Lung (tissue), 12 donors: Measurements from ENCODE around the gene DTNA. TPM values are rescaled to one million over a fixed set of nuclear protein-coding genes. Genes with fewer than 3 reads are reported as not detected.
"Not testable (repeated sequence)": the region's sequence is repeated elsewhere in the genome, so short reads cannot be mapped to it uniquely, and the experiment has no call there.

Experiments used
- ATAC-seq: fragments of 200-7000 bp; cut with Tn5 transposase; one replicate; pipeline ENCODE4 v1.9.1; 2020; ENCODE audit warnings: moderate number of reproducible peaks; ENCODE audit not compliant: insufficient read depth, low FRiP score
- DNase-seq, 3 donors: peaks; one replicate each; pipeline ENCODE4 v3.0.0-alpha.2; 2013 to 2017
- H3K27ac ChIP-seq, 2 donors: one replicate each; pipeline ENCODE4 v1.5.1; 2013; ENCODE audit warnings: mild to moderate bottlenecking in 2 of 2, moderate library complexity in 2 of 2, control low read depth in 1 of 2, inconsistent platforms in 1 of 2, low read depth in 1 of 2, low read length in 1 of 2
- H3K27me3 ChIP-seq, 3 donors: one replicate each; pipeline ENCODE4 v1.5.1; 2013; ENCODE audit warnings: low read length in 2 of 3; ENCODE audit not compliant: control insufficient read depth in 3 of 3, insufficient read depth in 3 of 3
- H3K36me3 ChIP-seq, 4 donors: one replicate each; pipeline ENCODE4 v1.5.1; 2013; ENCODE audit warnings: low read length in 4 of 4, mild to moderate bottlenecking in 1 of 4, moderate library complexity in 1 of 4; ENCODE audit not compliant: control insufficient read depth in 4 of 4, insufficient read depth in 4 of 4
- H3K4me1 ChIP-seq, 5 donors: one replicate each; pipeline ENCODE4 v1.5.1; 2013; ENCODE audit warnings: low read length in 5 of 5, mild to moderate bottlenecking in 2 of 5, moderate library complexity in 1 of 5; ENCODE audit not compliant: control insufficient read depth in 5 of 5, insufficient read depth in 5 of 5
- H3K4me3 ChIP-seq: one replicate; pipeline ENCODE4 v1.5.1; 2013; ENCODE audit warnings: mild to moderate bottlenecking, control low read depth, moderate library complexity
- H3K9ac ChIP-seq, 2 donors: one replicate each; pipeline ENCODE4 v1.5.1; 2013; ENCODE audit warnings: low read length in 2 of 2, control low read depth in 1 of 2; ENCODE audit not compliant: insufficient read depth in 1 of 2
- H3K9me3 ChIP-seq, 4 donors: one replicate each; pipeline ENCODE4 v1.5.1; 2013; ENCODE audit warnings: low read length in 3 of 4, mild to moderate bottlenecking in 1 of 4, moderate library complexity in 1 of 4; ENCODE audit not compliant: control insufficient read depth in 4 of 4, insufficient read depth in 3 of 4
- WGBS, 2 donors: extraction: QIAGEN DNeasy Blood & Tissue Kit; methylation state at CpG; one replicate each; pipeline ENCODE4 v1.1.7; 2013; 5-methylcytosine and 5-hydroxymethylcytosine counted together
- polyA plus RNA-seq, 2 donors: library from polyadenylated mRNA; stranded (reverse); fragments of 200-250 nt; gene quantifications; one replicate each; pipeline ENCODE4 v1.2.1, GENCODE V29; 2013
- total RNA-seq, 2 donors: library from RNA; depleted of rRNA in 1 of 2; stranded (reverse); fragments of >200 nt in 1 of 2; gene quantifications; one replicate each; pipeline ENCODE4 v1.2.1, GENCODE V29; 2014 to 2021
- TF ChIP-seq, protein P1 (sequence below): IDR thresholded peaks from 2 replicates; pipeline ENCODE4 v1.5.1; 2012; ENCODE audit warnings: mild to moderate bottlenecking; ENCODE audit errors: control extremely low read depth, extremely low read depth
- donor health status: control.
- donor health status: control.
- donor health status: Bipolar disorder and iron deficiency.
- donor health status: healthy.
- donor health status: DM: yes; HTN: yes; CAD: no.

DTNA gene
- total and polyA plus RNA-seq, 4 donors: 5.0 to 23.8 (median 12.9) TPM

DNA sequence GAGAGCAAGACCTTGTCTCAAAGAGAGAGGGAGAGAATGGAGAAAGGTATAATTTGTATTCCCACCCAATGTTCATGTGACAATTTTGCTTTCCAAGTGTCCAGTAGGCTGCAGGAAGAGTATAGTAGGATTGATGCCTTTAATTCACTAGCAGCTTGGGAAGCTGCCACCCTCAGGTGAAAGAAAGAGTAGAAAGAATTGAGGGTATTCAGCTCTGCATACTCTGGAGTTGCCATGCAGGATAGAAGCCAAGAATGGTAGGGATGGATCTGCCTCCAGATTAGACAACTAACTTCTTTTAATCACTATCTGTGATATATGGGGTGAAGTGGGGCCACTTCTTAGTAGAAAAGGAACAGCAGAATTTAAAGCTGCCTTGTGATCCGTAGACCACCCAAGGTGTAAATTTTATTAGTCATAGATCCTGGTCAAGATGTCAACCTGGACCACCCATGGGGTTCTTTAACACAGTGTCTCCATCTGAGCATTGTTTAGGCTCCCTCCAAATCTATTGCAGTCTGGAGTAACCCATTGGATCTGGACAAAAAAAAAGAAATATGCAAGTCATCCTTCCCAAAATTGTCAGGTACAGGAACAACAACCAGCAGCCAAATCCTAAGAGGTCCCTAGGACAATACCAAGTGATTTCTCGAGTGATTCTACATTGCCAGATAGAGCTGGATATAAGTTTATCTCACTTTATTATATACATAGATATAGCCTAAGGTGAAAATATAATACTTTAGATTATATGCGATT lies 33.1 kb upstream of the DTNA start:
- DNase-seq (no peak), ATAC-seq (no peak)
- WGBS, 2 donors: 82 to 91% methylated on average over 3 of the region's 3 CpGs
- Histone ChIP-seq H3K9ac (no peak overlapping the region), H3K4me1 (peaks cover 0 to 4% (median 0%) of the 10 kb centered on the region in 5 donors), H3K9me3 (no peaks in the 10 kb centered on the region), H3K36me3 (no peaks in the 10 kb centered on the region), H3K4me3 (no peak overlapping the region), H3K27me3 (no peaks in the 10 kb centered on the region), H3K27ac (no peak overlapping the region)
- TF ChIP-seq, protein P1, sequence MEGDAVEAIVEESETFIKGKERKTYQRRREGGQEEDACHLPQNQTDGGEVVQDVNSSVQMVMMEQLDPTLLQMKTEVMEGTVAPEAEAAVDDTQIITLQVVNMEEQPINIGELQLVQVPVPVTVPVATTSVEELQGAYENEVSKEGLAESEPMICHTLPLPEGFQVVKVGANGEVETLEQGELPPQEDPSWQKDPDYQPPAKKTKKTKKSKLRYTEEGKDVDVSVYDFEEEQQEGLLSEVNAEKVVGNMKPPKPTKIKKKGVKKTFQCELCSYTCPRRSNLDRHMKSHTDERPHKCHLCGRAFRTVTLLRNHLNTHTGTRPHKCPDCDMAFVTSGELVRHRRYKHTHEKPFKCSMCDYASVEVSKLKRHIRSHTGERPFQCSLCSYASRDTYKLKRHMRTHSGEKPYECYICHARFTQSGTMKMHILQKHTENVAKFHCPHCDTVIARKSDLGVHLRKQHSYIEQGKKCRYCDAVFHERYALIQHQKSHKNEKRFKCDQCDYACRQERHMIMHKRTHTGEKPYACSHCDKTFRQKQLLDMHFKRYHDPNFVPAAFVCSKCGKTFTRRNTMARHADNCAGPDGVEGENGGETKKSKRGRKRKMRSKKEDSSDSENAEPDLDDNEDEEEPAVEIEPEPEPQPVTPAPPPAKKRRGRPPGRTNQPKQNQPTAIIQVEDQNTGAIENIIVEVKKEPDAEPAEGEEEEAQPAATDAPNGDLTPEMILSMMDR: no peak

GRCh38 chr18:34689750-34690149 lies 20.3 kb upstream of the DTNA start:
- H3K27ac ChIP-seq, H3K27me3 ChIP-seq, H3K9me3 ChIP-seq, H3K36me3 ChIP-seq, DNase-seq, ATAC-seq, H3K9ac ChIP-seq, H3K4me3 ChIP-seq, H3K4me1 ChIP-seq: not testable (repeated sequence)
- 69 to 74% methylated on average over 3 of the region's 3 CpGs for WGBS, 2 donors

- Histone ChIP-seq H3K4me1 (peaks cover 0 to 15% (median 3%) of the 10 kb centered on the region in 5 donors), H3K36me3 (no peaks in the 10 kb centered on the region), H3K27ac (no peak overlapping the region), H3K4me3 (no peak overlapping the region), H3K9me3 (no peaks in the 10 kb centered on the region), H3K9ac (no peak overlapping the region), H3K27me3 (no peaks in the 10 kb centered on the region)
- TF ChIP-seq, protein P1: no peak
- ATAC-seq (no peak), DNase-seq (no peak)
These were observed 18.5 kb upstream of the DTNA start for GRCh38 chr18:34691614-34692013.

DNA sequence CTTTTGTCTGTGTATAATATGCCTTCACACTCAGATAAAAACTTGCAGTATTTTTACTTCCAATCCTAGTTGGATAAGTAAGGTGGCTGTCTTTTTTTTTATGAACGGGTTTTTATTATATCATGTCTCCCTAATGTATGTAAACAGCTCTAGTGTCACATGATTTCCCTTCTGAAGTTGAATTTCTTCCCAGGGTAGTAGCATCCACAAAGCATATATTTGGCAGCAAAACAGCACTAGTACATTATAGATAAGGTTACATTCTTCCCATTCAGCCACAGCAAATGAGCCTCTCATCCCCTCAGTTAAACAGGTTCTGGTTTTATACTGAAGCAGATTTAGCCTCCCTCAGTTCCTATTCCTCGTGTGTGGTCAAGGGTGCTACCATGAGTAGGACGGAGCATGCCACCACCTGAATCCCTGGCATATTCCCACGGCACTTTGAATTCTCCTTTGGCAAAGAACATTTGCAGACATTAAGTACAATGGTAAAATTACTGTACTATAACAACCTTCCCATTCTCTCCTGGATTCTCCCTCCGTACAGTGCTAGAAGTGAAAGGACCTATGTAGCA lies 15.4 kb upstream of the DTNA start:
- WGBS, 2 donors: 63 to 86% methylated on average over 5 of the region's 5 CpGs

More for the DNA sequence above, 15.4 kb upstream of the DTNA start:
- no peaks in the 10 kb centered on the region for H3K27me3 ChIP-seq
- H3K9me3 ChIP-seq: no peaks in the 10 kb centered on the region
- H3K9ac ChIP-seq: no peak overlapping the region
- H3K4me3 ChIP-seq: no peak overlapping the region
- TF ChIP-seq, protein P1: no peak
- H3K36me3 ChIP-seq: no peaks in the 10 kb centered on the region
- peak; percentile 17 to 79 (median 77) for DNase-seq
- H3K27ac ChIP-seq: no peak overlapping the region
- no peak for ATAC-seq
- peaks cover 0 to 15% (median 3%) of the 10 kb centered on the region in 5 donors for H3K4me1 ChIP-seq
